Stimulated activated memory B cell treated with anti-CD40 and anti-IgM and Interleukin-4, amounts not matched to agents 10 μg/mL and 1 μg/mL and 100 μg/mL, for 72 hours (primary cell): ENCODE measurements around the gene STX5.
"Not testable (repeated sequence)": the region's sequence is repeated elsewhere in the genome, so short reads cannot be mapped to it uniquely, and the experiment has no call there.

Experiments used
- ATAC-seq: fragments of 150-1000 bp; cut with Tn5 transposase; 2 replicates; pipeline ENCODE4 v1.10.0; 2021
- H3K27ac Mint-ChIP-seq: one replicate; pipeline ENCODE4 v1.8.0; 2022; ENCODE audit warnings: mild to moderate bottlenecking, mixed read lengths
- H3K27me3 Mint-ChIP-seq: one replicate; pipeline ENCODE4 v1.8.0; 2022; ENCODE audit warnings: mixed read lengths
- H3K36me3 Mint-ChIP-seq: one replicate; pipeline ENCODE4 v1.8.0; 2022; ENCODE audit warnings: mixed read lengths
- H3K4me1 Mint-ChIP-seq: one replicate; pipeline ENCODE4 v1.8.0; 2022; ENCODE audit warnings: mixed read lengths
- H3K4me3 Mint-ChIP-seq: one replicate; pipeline ENCODE4 v1.8.0; 2022; ENCODE audit warnings: mild to moderate bottlenecking, moderate library complexity, mixed read lengths
- H3K9me3 Mint-ChIP-seq: one replicate; pipeline ENCODE4 v1.8.0; 2022; ENCODE audit warnings: mixed read lengths

STX5 gene

DNA sequence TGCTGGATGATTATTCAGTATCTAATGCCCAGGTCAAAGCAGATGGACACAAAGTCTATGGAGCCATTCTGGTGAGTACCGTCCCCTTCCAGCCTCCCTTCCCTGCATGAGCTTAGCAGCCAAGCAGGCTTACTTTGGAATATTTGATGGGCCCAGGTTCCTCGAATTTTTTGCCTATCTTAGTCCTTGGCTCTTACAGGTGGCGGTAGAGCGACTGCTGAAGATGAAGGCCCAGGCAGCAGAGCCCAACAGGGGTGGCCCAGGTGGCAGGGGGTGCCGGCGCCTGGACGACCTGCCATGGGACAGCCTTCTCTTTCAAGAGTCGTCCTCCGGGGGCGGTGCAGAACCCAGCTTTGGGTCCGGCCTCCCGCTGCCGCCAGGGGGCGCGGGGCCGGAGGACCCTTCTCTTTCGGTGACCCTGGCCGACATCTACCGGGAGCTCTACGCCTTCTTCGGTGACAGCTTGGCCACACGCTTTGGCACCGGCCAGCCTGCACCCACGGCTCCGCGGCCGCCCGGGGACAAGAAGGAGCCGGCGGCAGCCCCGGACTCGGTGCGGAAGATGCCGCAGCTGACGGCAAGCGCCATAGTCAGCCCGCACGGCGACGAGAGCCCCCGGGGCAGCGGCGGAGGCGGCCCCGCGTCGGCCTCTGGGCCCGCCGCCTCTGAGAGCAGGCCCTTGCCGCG, 45.4 kb downstream of the STX5 start:
- H3K9me3 Mint-ChIP-seq = no peaks in the 10 kb centered on the region
- peaks cover 36% of the 10 kb centered on the region for H3K4me1 Mint-ChIP-seq
- H3K36me3 Mint-ChIP-seq = peaks cover 31% of the 10 kb centered on the region

DNA sequence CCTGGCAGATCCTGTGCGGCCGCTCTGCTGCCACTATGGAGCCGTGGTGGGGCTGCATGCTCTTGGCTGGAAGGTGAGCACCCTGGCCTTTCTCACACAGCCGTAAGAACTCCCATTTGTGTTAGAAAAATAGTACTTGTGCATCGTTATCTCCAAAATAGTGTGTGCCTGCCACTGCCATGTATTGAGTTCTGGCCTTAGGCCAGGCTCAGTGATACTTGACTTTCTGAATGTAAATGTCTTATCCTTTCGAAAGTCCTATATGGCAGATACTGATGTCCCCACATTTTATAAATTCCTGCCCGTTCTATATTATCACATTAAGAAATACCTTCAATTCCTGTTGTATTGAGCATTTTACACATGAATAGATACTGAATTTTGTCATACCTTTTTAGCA, 49.1 kb downstream of the STX5 start:
- Mint-ChIP-seq H3K27ac (no peak overlapping the region), H3K4me3 (no peak overlapping the region), H3K4me1 (peaks cover 10% of the 10 kb centered on the region), H3K36me3 (peaks cover 21% of the 10 kb centered on the region), H3K9me3 (no peaks in the 10 kb centered on the region), H3K27me3 (no peaks in the 10 kb centered on the region)
- ATAC-seq = no peak

More for the DNA sequence above, 45.4 kb downstream of the STX5 start:
- peak overlapping the region; percentile 96 for H3K27ac Mint-ChIP-seq
- no peaks in the 10 kb centered on the region for H3K27me3 Mint-ChIP-seq
- peak overlapping the region; percentile 87 for H3K4me3 Mint-ChIP-seq
- ATAC-seq = peak; percentile 91

DNA sequence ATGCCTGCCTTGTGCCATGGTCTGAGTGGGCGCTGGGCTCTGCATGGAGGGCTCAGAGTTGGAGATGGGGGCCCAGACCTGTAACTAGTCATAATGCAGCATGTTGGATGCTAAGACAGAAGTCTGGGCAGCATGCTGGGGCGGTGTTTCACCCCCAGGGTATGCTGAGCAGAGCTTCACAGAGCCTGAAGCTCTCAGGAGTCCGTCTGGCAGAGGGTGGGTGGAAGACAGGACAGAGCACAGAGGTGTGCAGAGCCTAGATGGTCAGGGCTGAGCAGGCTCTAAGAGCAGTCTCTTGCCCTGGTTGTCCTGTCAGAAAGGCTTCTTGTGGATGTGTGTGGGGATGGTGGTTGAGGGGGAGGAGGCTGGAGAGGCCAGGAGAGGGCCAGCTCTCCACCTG, 53.4 kb downstream of the STX5 start:
- H3K4me1 Mint-ChIP-seq = peaks cover 10% of the 10 kb centered on the region
- H3K4me3 Mint-ChIP-seq = no peak overlapping the region
- peaks cover 45% of the 10 kb centered on the region for H3K36me3 Mint-ChIP-seq
- H3K9me3 Mint-ChIP-seq = no peaks in the 10 kb centered on the region
- H3K27me3 Mint-ChIP-seq = no peaks in the 10 kb centered on the region
- no peak for ATAC-seq
- no peak overlapping the region for H3K27ac Mint-ChIP-seq

- ATAC-seq = no peak
- Mint-ChIP-seq H3K4me3 (no peak overlapping the region), H3K4me1 (peaks cover 12% of the 10 kb centered on the region)
These were observed 54.5 kb downstream of the STX5 start for GRCh38 chr11:62777389-62777788.

GRCh38 chr11:62775646-62776045, 56.2 kb downstream of the STX5 start:
- no peaks in the 10 kb centered on the region for H3K9me3 Mint-ChIP-seq
- H3K27ac Mint-ChIP-seq = peak overlapping the region; percentile 32
- peaks cover 37% of the 10 kb centered on the region for H3K36me3 Mint-ChIP-seq
- no peak overlapping the region for H3K4me3 Mint-ChIP-seq
- no peak for ATAC-seq
- H3K27me3 Mint-ChIP-seq = no peaks in the 10 kb centered on the region
- peaks cover 24% of the 10 kb centered on the region for H3K4me1 Mint-ChIP-seq

More at GRCh38 chr11:62777389-62777788, 54.5 kb downstream of the STX5 start:
- H3K36me3 Mint-ChIP-seq = peaks cover 38% of the 10 kb centered on the region
- peak overlapping the region; percentile 55 for H3K27ac Mint-ChIP-seq
- H3K27me3 Mint-ChIP-seq = no peaks in the 10 kb centered on the region
- H3K9me3 Mint-ChIP-seq = no peaks in the 10 kb centered on the region

- Mint-ChIP-seq H3K27me3 (no peaks in the 10 kb centered on the region), H3K4me3 (no peak overlapping the region), H3K36me3 (peaks cover 37% of the 10 kb centered on the region), H3K27ac (no peak overlapping the region), H3K9me3 (no peaks in the 10 kb centered on the region), H3K4me1 (peaks cover 36% of the 10 kb centered on the region)
- ATAC-seq = no peak
These were observed 57.4 kb downstream of the STX5 start for GRCh38 chr11:62774407-62774806.

DNA sequence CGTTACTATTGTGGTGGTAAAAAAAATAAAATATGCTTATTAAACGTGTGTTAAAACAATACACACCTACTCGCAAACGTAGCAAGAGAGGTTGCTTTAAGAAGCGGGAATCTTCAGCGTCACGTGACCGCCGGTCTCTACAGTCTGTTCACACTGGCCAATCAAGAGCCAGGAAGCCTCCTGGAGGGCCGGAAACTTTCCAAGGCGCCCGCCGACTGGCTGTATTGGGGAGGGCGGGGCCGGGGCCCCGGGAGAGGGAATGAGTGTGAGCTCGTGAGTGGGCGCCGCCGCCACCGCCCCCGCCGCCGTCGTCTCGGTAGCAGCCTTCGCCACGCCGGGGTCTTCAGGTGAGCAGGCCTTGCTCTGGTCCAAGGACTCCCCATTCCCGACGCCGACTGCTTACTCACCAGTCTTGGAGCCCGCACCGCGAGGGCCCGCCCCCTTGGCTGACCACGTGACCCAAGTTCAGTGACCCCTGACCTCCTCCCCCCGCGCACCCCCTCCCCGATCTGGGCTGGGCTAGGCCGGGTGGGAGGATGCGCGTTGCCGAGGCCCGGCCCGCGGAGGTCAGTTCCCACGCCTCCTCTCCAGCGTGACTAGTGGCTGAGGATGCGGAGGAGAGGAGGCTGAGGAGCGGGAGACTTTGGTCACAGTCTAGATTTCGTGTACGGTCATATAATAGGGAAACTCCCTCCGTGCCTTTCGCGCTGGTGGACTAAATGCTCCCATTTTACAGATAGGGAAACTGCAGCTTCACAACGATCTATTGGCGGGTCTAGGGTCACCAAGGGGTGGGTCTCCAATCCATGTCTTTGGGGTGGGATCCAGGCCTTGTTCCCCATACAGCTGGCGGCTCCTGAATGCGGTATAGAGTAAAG, 60.5 kb downstream of the STX5 start, which contains the start of gene TAF6L:
TAF6L (plus strand) TSS at position 253 of the 878 bp plus-strand sequence. CDS start 4,388 bp downstream, outside the sequence.
- Mint-ChIP-seq H3K4me1 (peaks cover 32% of the 10 kb centered on the region), H3K36me3 (peaks cover 17% of the 10 kb centered on the region), H3K9me3 (no peaks in the 10 kb centered on the region), H3K27me3 (no peaks in the 10 kb centered on the region), H3K4me3 (peak within 1 kb of the TSS; percentile 99), H3K27ac (peak within 1 kb of the TSS; percentile 99)
- ATAC-seq = peak; percentile 94

GRCh38 chr11:62770778-62771143, 61.1 kb downstream of the STX5 start:
- Mint-ChIP-seq H3K27ac (peak overlapping the region; percentile 99), H3K4me1 (peaks cover 32% of the 10 kb centered on the region), H3K4me3 (peak overlapping the region; percentile 99), H3K27me3 (no peaks in the 10 kb centered on the region), H3K9me3 (no peaks in the 10 kb centered on the region), H3K36me3 (peaks cover 11% of the 10 kb centered on the region)
- ATAC-seq = peak; percentile 25

DNA sequence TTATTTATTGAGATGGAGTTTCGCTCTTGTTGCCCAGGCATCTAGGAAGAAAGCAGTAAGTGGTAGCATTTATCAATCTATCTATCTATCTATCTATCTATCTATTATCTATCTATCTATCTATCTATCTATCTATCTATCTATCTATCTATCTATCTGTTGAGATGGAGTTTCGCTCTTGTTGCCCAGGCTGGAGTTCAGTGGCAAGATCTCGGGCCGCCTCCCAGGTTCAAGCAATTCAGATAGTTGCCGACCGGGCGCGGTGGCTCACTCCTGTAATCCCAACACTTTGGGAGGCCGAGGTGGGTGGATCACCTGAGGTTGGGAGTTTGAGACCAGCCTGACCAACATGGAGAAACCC, 71.0 kb downstream of the STX5 start:
- H3K9me3 Mint-ChIP-seq, ATAC-seq, H3K27me3 Mint-ChIP-seq, H3K36me3 Mint-ChIP-seq: not testable (repeated sequence)
- Mint-ChIP-seq H3K4me3 (peak overlapping the region; percentile 88), H3K27ac (peak overlapping the region; percentile 91), H3K4me1 (peaks cover 20% of the 10 kb centered on the region)

DNA sequence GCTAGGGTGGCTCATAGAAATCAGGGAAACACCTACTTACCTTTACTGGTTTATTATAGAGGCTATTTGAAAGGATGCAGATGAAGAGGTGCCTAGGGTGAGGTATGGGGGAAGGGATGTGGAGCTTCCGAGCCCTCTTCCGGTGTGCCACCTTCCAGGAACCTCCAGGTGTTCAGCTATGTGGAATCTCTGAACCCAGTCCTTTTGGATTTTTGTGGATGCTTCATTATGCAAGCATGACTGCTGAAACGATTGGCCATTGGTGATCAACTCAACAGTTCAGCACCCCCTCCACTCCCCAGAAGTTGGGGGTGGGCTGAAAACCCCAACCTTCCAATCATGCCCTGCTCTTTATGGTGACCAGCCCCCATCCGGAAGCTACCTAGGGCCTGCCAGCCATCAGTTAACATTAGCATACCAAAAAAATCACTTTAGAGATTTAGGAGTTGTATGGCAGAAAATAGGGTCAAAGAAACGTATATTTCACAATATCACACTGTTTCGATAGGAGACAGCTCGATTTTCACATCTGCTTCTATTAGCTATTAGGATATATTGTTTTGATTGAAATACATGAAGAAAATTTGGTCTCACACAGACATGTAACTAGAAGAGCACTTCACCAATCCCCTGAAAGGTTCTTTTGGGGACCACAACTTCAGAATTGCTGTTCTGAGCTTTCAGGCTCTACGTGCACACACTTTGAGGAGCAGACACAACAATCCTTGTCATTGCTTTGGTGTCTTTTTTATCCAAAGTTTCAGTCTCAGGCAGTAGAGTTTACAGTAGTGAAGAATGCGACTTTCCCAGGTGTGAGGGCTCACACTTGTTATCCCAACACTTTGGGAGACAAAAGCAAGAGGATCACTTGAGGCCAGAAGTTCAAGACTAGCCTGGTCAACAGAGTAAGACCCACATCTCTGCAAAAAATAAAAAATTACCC, 73.7 kb downstream of the STX5 start:
- Mint-ChIP-seq H3K27me3 (no peaks in the 10 kb centered on the region), H3K4me3 (no peak overlapping the region), H3K27ac (no peak overlapping the region), H3K4me1 (peaks cover 25% of the 10 kb centered on the region), H3K9me3 (no peaks in the 10 kb centered on the region), H3K36me3 (no peaks in the 10 kb centered on the region)
- no peak for ATAC-seq
